Endodermal cell (in vitro differentiated cells): ENCODE data around the gene FGF5. TPM values are rescaled to one million over a fixed set of nuclear protein-coding genes. Genes with fewer than 3 reads are reported as not detected.
"Not testable (repeated sequence)": the region's sequence is repeated elsewhere in the genome, so short reads cannot be mapped to it uniquely, and the experiment has no call there.

Experiments used
- DNase-seq: peaks from one replicate; pipeline ENCODE4 v3.0.0-alpha.2; 2017
- H3K27ac ChIP-seq: 2 replicates; pipeline ENCODE4 v1.5.1; 2013; ENCODE audit warnings: mild to moderate bottlenecking, low read depth, low read length, moderate library complexity
- H3K27me3 ChIP-seq: 2 replicates; pipeline ENCODE4 v1.6.1; 2013; ENCODE audit warnings: mild to moderate bottlenecking, low read length, moderate library complexity; ENCODE audit not compliant: insufficient read depth, control insufficient read depth, poor library complexity, severe bottlenecking
- H3K36me3 ChIP-seq: 2 replicates; pipeline ENCODE4 v1.7.0; 2013; ENCODE audit warnings: mild to moderate bottlenecking, low read length, moderate library complexity; ENCODE audit not compliant: control insufficient read depth, insufficient read depth
- H3K4me1 ChIP-seq: one replicate; pipeline ENCODE4 v1.7.0; 2013; ENCODE audit warnings: low read length; ENCODE audit not compliant: control insufficient read depth, insufficient read depth
- H3K4me3 ChIP-seq: 2 replicates; pipeline ENCODE4 v1.5.1; 2013; ENCODE audit warnings: mild to moderate bottlenecking, low read length, moderate library complexity
- H3K9ac ChIP-seq: 2 replicates; pipeline ENCODE4 v1.6.1; 2013; ENCODE audit warnings: mild to moderate bottlenecking, low read length, moderate library complexity; ENCODE audit not compliant: poor library complexity, severe bottlenecking; ENCODE audit errors: extremely low read depth
- H3K9me3 ChIP-seq: 2 replicates; pipeline ENCODE4 v1.6.1; 2013; ENCODE audit warnings: mild to moderate bottlenecking, low read length, moderate library complexity; ENCODE audit not compliant: control insufficient read depth
- H3K27ac Mint-ChIP-seq: 2 replicates; pipeline ENCODE4 v1.8.0; 2020; ENCODE audit warnings: mixed read lengths
- H3K27me3 Mint-ChIP-seq: 2 replicates; pipeline ENCODE4 v1.8.0; 2021; ENCODE audit warnings: mild to moderate bottlenecking, mixed read lengths; ENCODE audit not compliant: insufficient read depth
- H3K36me3 Mint-ChIP-seq: 2 replicates; pipeline ENCODE4 v1.8.0; 2020; ENCODE audit warnings: low read depth, mixed read lengths
- H3K4me1 Mint-ChIP-seq: 2 replicates; pipeline ENCODE4 v1.8.0; 2020; ENCODE audit warnings: mixed read lengths
- H3K4me3 Mint-ChIP-seq: 2 replicates; pipeline ENCODE4 v1.8.0; 2020; ENCODE audit warnings: mild to moderate bottlenecking, moderate library complexity, mixed read lengths
- H3K9me3 Mint-ChIP-seq: 2 replicates; pipeline ENCODE4 v1.8.0; 2020; ENCODE audit warnings: mild to moderate bottlenecking, mixed read lengths
- CTCF ChIP-seq: fragments of 200-600 bp; sonication (generic); conservative IDR thresholded peaks from 2 replicates; pipeline ENCODE4 v1.5.0; 2021; ENCODE audit warnings: antibody characterized with exemption, mild to moderate bottlenecking
- WGBS, 2 experiments: methylation state at CpG; one replicate each; pipeline versions ENCODE4 v1.1.5 to v1.1.7; 2013; ENCODE audit warnings: missing lambda C conversion rate in 2 of 2, mixed read lengths in 1 of 2; ENCODE audit not compliant: insufficient coverage in 1 of 2, insufficient read length in 1 of 2; 5-methylcytosine and 5-hydroxymethylcytosine counted together
- total RNA-seq, 2 donors: library from RNA; stranded (reverse); fragmentation: NEBNext Ultra II Directional in 1 of 2; extraction: Animal tissue kit (Norgen Biotek cat#: 25700) in 1 of 2; gene quantifications; 2 replicates in 1 of 2; 3 replicates in 1 of 2; pipeline ENCODE4 v1.2.1, GENCODE V29; 2021

Gene FGF5
- total RNA-seq, 2 donors from 2014 or later, result 0.49 to 1.6 TPM

- DNase-seq, result no peak
- no peak overlapping the region for H3K27ac ChIP-seq
- H3K27ac Mint-ChIP-seq, result no peak overlapping the region
- peaks cover 3% of the 10 kb centered on the region for H3K27me3 Mint-ChIP-seq
- no peak overlapping the region for H3K4me3 ChIP-seq
- no peak for TF ChIP-seq CTCF
- no peaks in the 10 kb centered on the region for H3K27me3 ChIP-seq
- no peaks in the 10 kb centered on the region for H3K36me3 Mint-ChIP-seq
- no peak overlapping the region for H3K9ac ChIP-seq
- no peaks in the 10 kb centered on the region for H3K4me1 Mint-ChIP-seq
- no peaks in the 10 kb centered on the region for H3K9me3 ChIP-seq
- no peaks in the 10 kb centered on the region for H3K36me3 ChIP-seq
- peaks cover 5% of the 10 kb centered on the region for H3K9me3 Mint-ChIP-seq
- H3K4me1 ChIP-seq, result no peaks in the 10 kb centered on the region
- 77 to 85% methylated on average over 5 to 7 of the region's 7 CpGs for WGBS, 2 experiments
- H3K4me3 Mint-ChIP-seq, result no peak overlapping the region
Observed at GRCh38 chr4:80286451-80286850, 20.0 kb downstream of the FGF5 start.

- not testable (repeated sequence) for H3K4me1 Mint-ChIP-seq, H3K9me3 Mint-ChIP-seq, H3K27me3 ChIP-seq, DNase-seq, H3K9me3 ChIP-seq, H3K27ac Mint-ChIP-seq, H3K36me3 Mint-ChIP-seq, H3K4me3 ChIP-seq, H3K9ac ChIP-seq, H3K36me3 ChIP-seq, H3K4me3 Mint-ChIP-seq, H3K27ac ChIP-seq, H3K4me1 ChIP-seq
- 100% methylated on average over 1 of the region's 2 CpGs; no CpG with 5 or more reads in 1 of the 2 experiments for WGBS, 2 experiments
- peaks cover 13% of the 10 kb centered on the region for H3K27me3 Mint-ChIP-seq
Observed at GRCh38 chr4:80290665-80291064, 24.2 kb downstream of the FGF5 start.

GRCh38 chr4:80294206-80294605, 27.7 kb downstream of the FGF5 start:
- 90 to 100% methylated on average over 1 to 2 of the region's 2 CpGs for WGBS, 2 experiments
- no peak overlapping the region for H3K4me3 Mint-ChIP-seq
- Histone ChIP-seq H3K4me1 (no peaks in the 10 kb centered on the region), H3K9ac (no peak overlapping the region), H3K4me3 (no peak overlapping the region), H3K27ac (no peak overlapping the region), H3K9me3 (no peaks in the 10 kb centered on the region), H3K36me3 (no peaks in the 10 kb centered on the region), H3K27me3 (no peaks in the 10 kb centered on the region)
- H3K36me3 Mint-ChIP-seq, result no peaks in the 10 kb centered on the region
- H3K27ac Mint-ChIP-seq, result no peak overlapping the region
- TF ChIP-seq CTCF, result no peak
- no peak for DNase-seq
- peaks cover 5% of the 10 kb centered on the region for H3K9me3 Mint-ChIP-seq
- H3K27me3 Mint-ChIP-seq, result peaks cover 18% of the 10 kb centered on the region
- H3K4me1 Mint-ChIP-seq, result peaks cover 3% of the 10 kb centered on the region

- TF ChIP-seq CTCF, result no peak
- Mint-ChIP-seq H3K9me3 (peaks cover 5% of the 10 kb centered on the region), H3K27ac (no peak overlapping the region), H3K36me3 (no peaks in the 10 kb centered on the region), H3K4me3 (no peak overlapping the region), H3K27me3 (peaks cover 21% of the 10 kb centered on the region), H3K4me1 (peaks cover 3% of the 10 kb centered on the region)
- H3K4me3 ChIP-seq, result no peak overlapping the region
- no peak overlapping the region for H3K9ac ChIP-seq
- no peak overlapping the region for H3K27ac ChIP-seq
- no peak for DNase-seq
- H3K27me3 ChIP-seq, result no peaks in the 10 kb centered on the region
- H3K4me1 ChIP-seq, result no peaks in the 10 kb centered on the region
- no peaks in the 10 kb centered on the region for H3K36me3 ChIP-seq
- H3K9me3 ChIP-seq, result no peaks in the 10 kb centered on the region
- WGBS, 2 experiments, result 95% methylated on average over 3 of the region's 3 CpGs; no CpG with 5 or more reads in 1 of the 2 experiments
Observed at GRCh38 chr4:80295336-80295735, 28.9 kb downstream of the FGF5 start.
